Fibroblast of lung (primary cell): Measurements from ENCODE around the gene CRTC1.

ENCODE experiments used
- EZH2 ChIP-seq: IDR thresholded peaks from 2 replicates; pipeline ENCODE4 v1.5.1; 2012; ENCODE audit warnings: low read length, control low read depth, mild to moderate bottlenecking; ENCODE audit errors: missing control alignments
- TF ChIP-seq, protein P1 (sequence below), 2 donors: IDR thresholded peaks in 1 of 2; conservative IDR thresholded peaks in 1 of 2; 1 replicate in 1 of 2; 2 replicates in 1 of 2; pipeline ENCODE4 v1.5.1; 2011 to 2012; ENCODE audit warnings: low read length in 2 of 2, control low read depth in 1 of 2, inconsistent platforms in 1 of 2, low read depth in 1 of 2, mild to moderate bottlenecking in 1 of 2

DNA sequence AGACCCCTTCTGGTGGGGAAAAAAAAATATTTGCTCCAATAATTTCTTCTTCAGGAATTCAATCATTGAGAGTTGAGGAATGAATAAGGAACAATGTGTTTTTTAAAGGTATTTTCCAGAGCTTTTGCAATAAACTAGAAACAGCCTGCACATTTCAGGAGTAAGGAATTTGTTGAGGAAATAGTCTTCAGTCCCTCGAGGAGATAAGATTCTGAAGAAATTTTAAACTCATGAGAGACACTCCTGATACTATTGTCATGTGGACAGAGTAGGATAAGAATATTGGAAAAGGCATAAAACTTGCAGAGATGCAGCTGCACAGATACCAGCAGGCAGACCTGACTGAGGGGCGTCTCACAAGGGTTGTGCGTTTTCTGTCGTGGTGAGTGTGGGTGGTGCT lies 71.0 kb downstream of the CRTC1 start:
- TF ChIP-seq, protein P1, sequence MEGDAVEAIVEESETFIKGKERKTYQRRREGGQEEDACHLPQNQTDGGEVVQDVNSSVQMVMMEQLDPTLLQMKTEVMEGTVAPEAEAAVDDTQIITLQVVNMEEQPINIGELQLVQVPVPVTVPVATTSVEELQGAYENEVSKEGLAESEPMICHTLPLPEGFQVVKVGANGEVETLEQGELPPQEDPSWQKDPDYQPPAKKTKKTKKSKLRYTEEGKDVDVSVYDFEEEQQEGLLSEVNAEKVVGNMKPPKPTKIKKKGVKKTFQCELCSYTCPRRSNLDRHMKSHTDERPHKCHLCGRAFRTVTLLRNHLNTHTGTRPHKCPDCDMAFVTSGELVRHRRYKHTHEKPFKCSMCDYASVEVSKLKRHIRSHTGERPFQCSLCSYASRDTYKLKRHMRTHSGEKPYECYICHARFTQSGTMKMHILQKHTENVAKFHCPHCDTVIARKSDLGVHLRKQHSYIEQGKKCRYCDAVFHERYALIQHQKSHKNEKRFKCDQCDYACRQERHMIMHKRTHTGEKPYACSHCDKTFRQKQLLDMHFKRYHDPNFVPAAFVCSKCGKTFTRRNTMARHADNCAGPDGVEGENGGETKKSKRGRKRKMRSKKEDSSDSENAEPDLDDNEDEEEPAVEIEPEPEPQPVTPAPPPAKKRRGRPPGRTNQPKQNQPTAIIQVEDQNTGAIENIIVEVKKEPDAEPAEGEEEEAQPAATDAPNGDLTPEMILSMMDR (conservative IDR thresholded peaks at IDR 0.05 in 1 of 2, IDR thresholded peaks at IDR 0.05 in 1 of 2; ENCODE audit: low read depth in 1 of 2, low read length in 2 of 2) = no peak
- no peak for TF ChIP-seq EZH2
